SKM-1 (cell line): ENCODE measurements around the gene SPATA9.

ENCODE experiments used
- DNase-seq: peaks from one replicate; lab custom pipeline; 2025; ENCODE audit not compliant: unreplicated experiment; lab: John Stamatoyannopoulos, UW

The SPATA9 gene

GRCh38 chr5:95686651-95687050, 3.9 kb upstream of the SPATA9 start:
- no peak for DNase-seq

DNA sequence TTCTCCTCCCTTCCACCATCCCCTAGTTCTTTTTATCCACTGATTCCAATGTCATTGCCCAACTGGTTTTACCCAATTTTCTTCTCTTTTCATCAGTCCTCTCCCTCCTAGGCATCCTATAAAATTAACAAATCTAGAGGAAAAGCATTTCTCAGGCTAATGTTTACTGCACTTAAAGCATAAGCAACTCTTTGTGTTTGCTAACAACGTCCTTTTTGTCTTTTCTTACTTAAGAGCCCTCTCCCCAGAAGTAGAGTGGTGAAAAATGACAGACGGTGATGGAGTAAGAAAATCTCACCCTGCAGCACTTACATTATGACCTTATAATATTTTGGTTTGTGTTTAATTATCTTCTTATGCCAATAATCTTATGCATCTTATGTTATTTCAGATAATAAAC, 1.6 kb upstream of the SPATA9 start:
- no peak for DNase-seq

DNA sequence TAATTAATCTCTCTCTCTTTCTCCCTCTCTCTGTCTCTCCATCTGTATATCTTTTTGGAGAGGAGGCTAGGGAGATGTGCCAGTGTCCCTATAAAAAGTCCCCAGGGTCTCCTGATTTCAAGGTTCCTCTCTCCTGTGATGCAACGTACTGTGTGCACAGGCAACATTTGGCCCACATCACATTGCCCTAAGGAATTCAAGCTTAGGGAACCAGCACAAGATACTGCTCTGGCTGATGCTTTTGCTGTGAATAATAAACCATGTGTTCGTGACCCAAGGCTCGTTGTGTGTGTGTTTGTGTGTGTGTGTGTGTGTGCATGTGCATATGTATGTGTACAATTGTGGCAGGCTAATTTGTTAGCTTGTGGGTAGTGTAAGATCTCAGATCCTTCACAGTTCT, 9.7 kb downstream of the SPATA9 start:
- no peak for DNase-seq

- DNase-seq, result no peak
Measured at GRCh38 chr5:95672641-95673040, 10.2 kb downstream of the SPATA9 start.

GRCh38 chr5:95671826-95672225, 11.0 kb downstream of the SPATA9 start:
- no peak for DNase-seq

- no peak for DNase-seq
Measured at GRCh38 chr5:95670568-95670967, 12.2 kb downstream of the SPATA9 start.

DNA sequence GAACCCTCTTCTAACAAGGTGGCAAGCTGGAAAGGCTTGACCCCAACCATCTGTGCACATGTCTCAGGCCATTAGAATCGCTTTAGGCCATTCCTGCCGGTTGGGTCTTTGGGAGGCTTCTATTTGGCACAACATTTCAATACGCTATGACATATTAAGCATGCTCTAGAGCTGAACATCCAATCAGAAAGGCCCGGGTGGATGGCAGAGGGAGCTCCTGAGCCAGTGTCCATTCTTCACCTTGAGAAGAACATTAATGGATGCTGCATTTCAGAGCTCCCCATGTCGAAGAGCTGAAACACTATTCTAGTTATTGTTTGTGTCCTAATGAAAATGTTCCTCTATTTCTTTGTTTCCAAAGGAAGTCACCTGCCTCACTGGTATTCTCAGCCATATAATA, 12.8 kb downstream of the SPATA9 start:
- no peak for DNase-seq

DNA sequence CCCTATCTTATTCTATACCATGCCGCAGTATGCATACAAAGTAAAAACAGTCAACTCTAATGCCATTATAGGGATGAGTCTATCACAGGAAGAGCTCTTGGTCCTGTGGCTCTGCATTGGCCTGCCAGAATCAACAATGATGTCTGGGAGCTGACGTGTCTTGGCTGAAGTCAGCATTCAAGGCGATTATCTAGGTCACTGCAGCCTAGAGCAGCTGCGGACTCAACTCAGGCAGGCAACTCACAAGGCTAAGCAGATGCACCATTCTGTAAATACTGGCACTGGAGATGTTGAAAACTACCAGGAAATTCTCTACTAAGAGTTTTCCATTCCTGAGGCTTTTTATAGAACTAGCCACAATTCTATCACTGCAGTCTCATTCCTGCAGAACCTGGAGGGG, 13.3 kb downstream of the SPATA9 start:
- no peak for DNase-seq

- no peak for DNase-seq
Measured at GRCh38 chr5:95668728-95669127, 14.1 kb downstream of the SPATA9 start.

GRCh38 chr5:95668216-95668615, 14.6 kb downstream of the SPATA9 start:
- no peak for DNase-seq

DNA sequence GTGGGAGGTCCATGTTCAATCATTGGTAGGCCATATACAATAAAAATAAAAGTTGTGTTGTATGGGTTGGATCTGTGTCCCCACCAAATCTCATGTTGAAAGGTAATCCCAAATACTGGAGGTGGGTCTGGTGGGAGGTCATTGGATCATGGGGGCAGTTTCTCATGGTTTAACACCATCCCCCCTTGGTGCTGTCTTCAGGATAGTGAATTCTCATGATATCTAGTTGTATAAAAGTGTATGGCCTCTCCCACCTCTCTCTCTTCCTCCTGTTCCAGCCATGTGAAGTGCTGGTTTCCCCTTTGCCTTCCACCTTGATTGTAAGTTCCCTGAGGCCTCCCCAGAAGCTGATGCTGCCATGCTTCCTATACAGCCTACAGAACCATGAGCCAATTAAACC, 15.1 kb downstream of the SPATA9 start:
- no peak for DNase-seq

DNA sequence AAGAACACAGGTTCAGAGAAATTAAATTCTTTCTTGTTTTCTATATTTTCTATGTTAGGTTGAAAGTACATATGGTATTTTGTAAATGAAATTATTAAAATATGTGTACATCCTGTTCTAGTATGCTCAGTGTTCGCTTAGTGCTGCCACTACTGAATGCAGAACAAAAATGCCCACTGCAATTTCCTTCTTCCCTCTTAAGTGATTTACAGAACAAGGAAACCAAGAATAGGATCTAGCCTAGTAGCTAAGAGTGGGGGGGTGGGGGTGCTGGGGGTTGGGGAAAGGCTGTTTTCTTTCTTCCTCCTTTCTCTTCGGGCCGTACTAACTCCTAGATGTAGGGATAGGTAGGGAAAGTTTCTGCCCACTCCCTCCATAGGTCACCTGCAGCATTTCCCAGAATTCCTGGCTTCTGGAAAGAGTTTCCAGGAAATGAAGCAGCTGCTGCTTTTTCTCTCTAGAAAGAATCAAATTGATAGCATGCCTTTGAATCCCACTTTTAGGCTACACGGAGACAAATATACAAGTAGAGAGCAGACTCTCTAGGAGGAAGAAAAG, 15.7 kb downstream of the SPATA9 start:
- DNase-seq, result peak; percentile 53

GRCh38 chr5:95664204-95664786, 18.5 kb downstream of the SPATA9 start:
- DNase-seq, result peak; percentile 38

- DNase-seq, result no peak
Measured at GRCh38 chr5:95662946-95663345, 19.8 kb downstream of the SPATA9 start.

DNA sequence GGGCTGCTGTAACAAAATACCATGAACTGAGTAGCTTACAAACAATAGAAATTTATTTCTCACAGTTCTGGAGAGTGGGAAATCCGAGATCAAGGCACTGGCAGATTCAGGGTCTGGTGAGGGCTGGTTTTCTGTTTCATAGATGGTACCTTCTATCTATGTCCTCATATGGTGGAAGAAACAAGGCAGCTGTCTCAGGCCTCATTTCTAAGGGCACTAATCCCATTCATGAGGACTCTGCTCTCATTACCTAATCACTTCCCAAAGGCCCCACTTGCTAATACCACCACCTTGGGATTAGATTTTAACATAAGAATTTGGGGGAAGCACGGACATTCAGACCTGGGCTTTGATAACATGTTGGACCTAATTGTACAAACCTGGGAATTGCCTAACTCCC, 22.7 kb downstream of the SPATA9 start:
- no peak for DNase-seq

GRCh38 chr5:95655575-95655974, 27.2 kb downstream of the SPATA9 start:
- DNase-seq, result no peak

- no peak for DNase-seq
Measured at GRCh38 chr5:95654196-95654595, 28.6 kb downstream of the SPATA9 start.

DNA sequence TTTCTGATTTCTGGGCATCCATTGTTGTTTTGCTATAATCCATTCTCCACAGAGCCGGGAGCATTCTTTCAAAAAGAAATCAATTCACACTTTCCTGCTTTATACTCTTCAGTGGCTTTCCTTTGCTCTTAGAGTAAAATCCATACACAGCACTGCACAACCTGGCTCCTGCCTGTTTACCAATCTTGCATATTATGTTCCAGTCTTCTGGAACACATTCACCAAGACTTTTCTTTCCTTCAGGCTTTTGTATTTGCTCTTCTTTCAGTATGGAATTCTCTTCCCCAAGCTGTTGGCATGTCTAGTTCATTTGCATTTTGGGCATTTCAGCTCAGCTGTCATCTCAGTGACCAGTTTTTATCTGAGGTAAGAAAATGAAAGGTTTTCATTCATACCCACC, 29.9 kb downstream of the SPATA9 start:
- DNase-seq, result no peak

- DNase-seq, result no peak
Measured at GRCh38 chr5:95649842-95650620, 32.8 kb downstream of the SPATA9 start.

DNA sequence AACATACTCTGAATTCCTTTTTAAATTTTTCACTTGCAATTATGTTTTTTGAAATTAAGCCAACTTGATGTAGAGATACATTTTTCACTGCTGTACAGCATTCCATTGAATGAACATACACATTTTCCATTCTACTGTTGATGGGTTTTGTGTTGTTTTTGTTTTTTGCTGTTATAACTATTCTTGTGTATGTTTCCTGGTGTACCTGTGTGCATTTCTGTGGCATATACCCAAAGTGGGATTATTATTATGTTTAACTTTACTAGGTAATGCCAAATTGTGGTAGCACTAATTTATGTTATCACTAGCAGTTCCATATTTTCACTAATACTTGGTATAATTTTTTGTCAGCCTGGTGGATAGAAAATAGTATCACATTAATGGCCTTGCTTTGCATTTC, 33.5 kb downstream of the SPATA9 start:
- DNase-seq, result no peak

DNA sequence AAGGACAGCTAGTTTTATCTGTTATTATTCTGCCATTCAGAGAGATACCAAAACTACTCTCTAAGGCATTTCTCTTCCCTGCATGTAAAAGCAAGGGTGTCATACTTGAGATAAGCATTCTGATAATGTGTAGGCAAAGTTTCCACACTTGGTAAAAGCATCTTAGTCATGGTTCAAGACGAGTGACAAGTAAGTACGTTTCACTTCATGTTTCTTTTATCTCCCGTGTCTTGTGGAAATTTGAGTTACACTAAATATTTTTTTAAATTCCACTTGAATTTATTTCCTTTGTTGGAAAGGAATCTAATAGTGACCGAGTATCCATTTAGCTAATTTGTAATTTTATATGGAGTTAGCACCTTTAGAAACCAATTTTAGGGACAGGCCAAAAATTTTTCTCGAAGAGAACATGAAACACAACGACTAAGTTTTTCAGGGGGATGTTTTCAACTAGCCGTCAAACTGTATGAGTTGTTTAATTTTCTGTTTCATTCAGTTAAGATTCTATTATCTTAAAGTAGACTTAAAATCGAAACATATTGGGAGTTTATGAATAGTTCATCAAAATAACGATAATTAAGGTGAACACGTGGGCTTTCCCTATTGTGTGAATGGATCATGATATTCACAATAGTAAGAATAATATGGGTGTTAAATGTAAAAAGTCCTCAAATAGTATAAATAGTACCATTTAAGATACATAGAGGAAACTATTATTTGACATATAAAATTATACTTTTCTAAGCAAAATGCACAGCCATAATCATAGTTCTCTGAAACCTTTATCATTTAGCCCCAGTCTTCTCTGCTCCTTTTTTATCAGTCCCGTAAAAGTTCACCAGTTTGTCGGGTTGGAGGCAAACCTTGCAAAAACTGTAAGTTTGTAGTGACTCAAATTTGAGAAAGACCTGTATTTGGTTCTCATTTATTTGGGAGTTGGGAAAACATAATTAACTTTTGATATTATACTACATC, 34.6 kb downstream of the SPATA9 start:
- DNase-seq, result no peak
